ENCODE results near the gene ORC1. TPM values are rescaled to one million over a fixed set of nuclear protein-coding genes. Genes with fewer than 3 reads are reported as not detected.

The ORC1 gene
- polyA plus RNA-seq, 1 donor (not counting 4 experiments of a cell fraction or from before 2014, with no cell fraction given) = 5.8 TPM

GRCh38 chr1:52368383-52369172, 35.6 kb downstream of the ORC1 start:
- FAIRE-seq = peak; percentile 96
- dilution Hi-C loops (cut with MboI; ENCODE audit: extremely low pct_ligation_motif_present, low sequenced_read_pairs) = no loop called here
- H3K9ac ChIP-seq (ENCODE audit: control insufficient read depth, extremely low read depth, insufficient read depth, low read length) = peak overlapping the region; percentile 69

GRCh38 chr1:52367272-52367671, 37.0 kb downstream of the ORC1 start:
- H3K4me3 ChIP-seq (ENCODE audit: control insufficient read depth in 2 of 3, extremely low read depth in 1 of 3, insufficient read depth in 2 of 3, low read depth in 1 of 3, low read length in 3 of 3) = no peak overlapping the region
- H3K9me1 ChIP-seq (ENCODE audit: control insufficient read depth, extremely low read depth, insufficient read depth, low read length) = peaks cover 2% of the 10 kb centered on the region
- peaks cover 8 to 9% of the 10 kb centered on the region in 2 experiments for H3K36me3 ChIP-seq (ENCODE audit: control insufficient read depth in 2 of 2, extremely low read depth in 1 of 2, insufficient read depth in 2 of 2, low read length in 2 of 2)
- H3K4me1 ChIP-seq (ENCODE audit: control insufficient read depth, extremely low read depth, insufficient read depth, low read length) = peaks cover 29% of the 10 kb centered on the region
- no peaks in the 10 kb centered on the region for H3K9me3 ChIP-seq (ENCODE audit: control insufficient read depth, low read depth, low read length)
- H3K27me3 ChIP-seq (ENCODE audit: control insufficient read depth, extremely low read depth, insufficient read depth, low read length) = no peaks in the 10 kb centered on the region
- no peaks in the 10 kb centered on the region for H4K20me1 ChIP-seq (ENCODE audit: control insufficient read depth, extremely low read depth, insufficient read depth, low read length)
- no peak overlapping the region for H3K9ac ChIP-seq (ENCODE audit: control insufficient read depth, extremely low read depth, insufficient read depth, low read length)
- peaks cover 18% of the 10 kb centered on the region for H3K79me2 ChIP-seq (ENCODE audit: control insufficient read depth, insufficient read depth, low read length)
- H2AFZ ChIP-seq (ENCODE audit: control insufficient read depth, low read length) = no peak overlapping the region
- no peak overlapping the region for H3K27ac ChIP-seq (ENCODE audit: control insufficient read depth, insufficient read depth, low read length)
- no peak for TF ChIP-seq CTCF (optimal IDR thresholded peaks at IDR 0.05 in 1 of 3, IDR thresholded peaks at IDR 0.05 in 1 of 3, conservative IDR thresholded peaks at IDR 0.05 in 1 of 3; ENCODE audit: extremely low read depth in 1 of 3, insufficient read depth in 2 of 3, low read length in 3 of 3)
- TF ChIP-seq EZH2 (IDR thresholded peaks at IDR 0.05; ENCODE audit: low read length) = no peak
- dilution Hi-C loops (cut with MboI; ENCODE audit: extremely low pct_ligation_motif_present, low sequenced_read_pairs) = no loop called here
- no peak overlapping the region for H3K4me2 ChIP-seq (ENCODE audit: control insufficient read depth, extremely low read depth, insufficient read depth, low read depth, low read length)
- no peak for FAIRE-seq
- DNase-seq (ENCODE audit: low read depth, low spot score) = no peak

More at GRCh38 chr1:52368383-52369172, 35.6 kb downstream of the ORC1 start:
- Histone ChIP-seq H3K36me3 (ENCODE audit: control insufficient read depth in 2 of 2, extremely low read depth in 1 of 2, insufficient read depth in 2 of 2, low read length in 2 of 2) (peaks cover 2 to 10% of the 10 kb centered on the region in 2 experiments), H3K4me1 (ENCODE audit: control insufficient read depth, extremely low read depth, insufficient read depth, low read length) (peaks cover 29% of the 10 kb centered on the region), H2AFZ (ENCODE audit: control insufficient read depth, low read length) (peak overlapping the region; percentile 70), H3K9me1 (ENCODE audit: control insufficient read depth, extremely low read depth, insufficient read depth, low read length) (peaks cover 2% of the 10 kb centered on the region), H3K9me3 (ENCODE audit: control insufficient read depth, low read depth, low read length) (no peaks in the 10 kb centered on the region), H3K4me2 (ENCODE audit: control insufficient read depth, extremely low read depth, insufficient read depth, low read depth, low read length) (peak overlapping the region; percentile 90), H3K27ac (ENCODE audit: control insufficient read depth, insufficient read depth, low read length) (peak overlapping the region; percentile 68), H3K27me3 (ENCODE audit: control insufficient read depth, extremely low read depth, insufficient read depth, low read length) (no peaks in the 10 kb centered on the region), H4K20me1 (ENCODE audit: control insufficient read depth, extremely low read depth, insufficient read depth, low read length) (no peaks in the 10 kb centered on the region), H3K4me3 (ENCODE audit: control insufficient read depth in 2 of 3, extremely low read depth in 1 of 3, insufficient read depth in 2 of 3, low read depth in 1 of 3, low read length in 3 of 3) (peak overlapping the region; percentile 43 to 69 (median 63)), H3K79me2 (ENCODE audit: control insufficient read depth, insufficient read depth, low read length) (peaks cover 15% of the 10 kb centered on the region)
- TF ChIP-seq CTCF (optimal IDR thresholded peaks at IDR 0.05 in 1 of 3, IDR thresholded peaks at IDR 0.05 in 1 of 3, conservative IDR thresholded peaks at IDR 0.05 in 1 of 3; ENCODE audit: extremely low read depth in 1 of 3, insufficient read depth in 2 of 3, low read length in 3 of 3) = peak in 1 of 3 experiments; percentile 17
- no peak for TF ChIP-seq EZH2 (IDR thresholded peaks at IDR 0.05; ENCODE audit: low read length)
- DNase-seq (ENCODE audit: low read depth, low spot score) = peak; percentile 36

Measured in keratinocyte (primary cell).